Measurements from ENCODE around the gene PALM.

PALM gene

DNA sequence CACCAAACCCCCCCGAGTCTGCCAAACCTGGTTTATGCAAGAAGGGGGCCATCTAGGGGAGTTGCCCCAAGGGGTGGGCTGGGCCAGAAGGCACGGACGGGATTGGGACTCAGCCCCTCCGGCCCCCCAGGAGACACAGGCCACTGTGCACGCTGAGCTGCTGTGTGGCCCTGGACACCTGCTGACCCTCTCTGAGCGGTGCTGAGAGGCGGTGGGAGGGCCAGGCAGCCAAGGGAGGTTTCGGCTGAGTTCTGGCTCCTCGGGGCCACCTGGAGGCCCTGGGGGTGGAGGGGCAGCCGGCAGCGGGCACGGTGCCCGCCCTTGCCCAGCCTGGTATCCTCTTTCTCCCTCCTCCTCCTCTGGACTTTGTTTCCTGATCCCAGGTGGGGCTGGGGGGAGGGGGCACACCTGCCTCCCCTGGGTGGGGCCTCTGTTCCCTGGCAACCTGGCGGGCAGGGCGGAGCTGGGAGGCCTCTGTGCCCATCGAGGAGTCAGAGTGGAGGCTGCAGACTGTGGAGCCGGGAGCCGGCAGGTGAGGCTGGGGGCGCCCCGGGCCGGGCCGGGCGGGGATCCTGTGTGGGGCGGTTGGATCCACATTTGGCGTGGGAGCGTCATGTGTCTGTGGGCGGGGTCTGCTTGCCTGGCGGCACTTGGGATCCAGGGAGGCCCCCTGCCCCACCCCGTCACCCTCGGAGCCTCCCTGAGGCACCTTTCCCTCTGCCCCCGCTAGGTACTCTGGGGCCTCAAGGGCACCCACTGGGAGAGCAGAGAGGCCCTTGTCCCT is 42.1 kb downstream of the PALM start, which contains the start of gene MISP:
Gene MISP, plus strand, starts transcription at position 473 of the 784 bp plus-strand sequence. CDS start 5,835 bp downstream, outside the sequence.
- TF ChIP-seq TAF1 (IDR thresholded peaks at IDR 0.05; ENCODE audit: borderline replicate concordance, insufficient read depth, low read length) (no peak), SIN3A (IDR thresholded peaks at IDR 0.05; ENCODE audit: borderline replicate concordance, insufficient read depth, low read length) (no peak), POLR2AphosphoS5 (IDR thresholded peaks at IDR 0.05; ENCODE audit: low read depth, low read length) (no peak), FOXP2 (optimal IDR thresholded peaks at IDR 0.05; ENCODE audit: borderline replicate concordance, extremely low read depth, extremely low read length, insufficient read depth) (no peak)
- TF ChIP-seq, protein P1, sequence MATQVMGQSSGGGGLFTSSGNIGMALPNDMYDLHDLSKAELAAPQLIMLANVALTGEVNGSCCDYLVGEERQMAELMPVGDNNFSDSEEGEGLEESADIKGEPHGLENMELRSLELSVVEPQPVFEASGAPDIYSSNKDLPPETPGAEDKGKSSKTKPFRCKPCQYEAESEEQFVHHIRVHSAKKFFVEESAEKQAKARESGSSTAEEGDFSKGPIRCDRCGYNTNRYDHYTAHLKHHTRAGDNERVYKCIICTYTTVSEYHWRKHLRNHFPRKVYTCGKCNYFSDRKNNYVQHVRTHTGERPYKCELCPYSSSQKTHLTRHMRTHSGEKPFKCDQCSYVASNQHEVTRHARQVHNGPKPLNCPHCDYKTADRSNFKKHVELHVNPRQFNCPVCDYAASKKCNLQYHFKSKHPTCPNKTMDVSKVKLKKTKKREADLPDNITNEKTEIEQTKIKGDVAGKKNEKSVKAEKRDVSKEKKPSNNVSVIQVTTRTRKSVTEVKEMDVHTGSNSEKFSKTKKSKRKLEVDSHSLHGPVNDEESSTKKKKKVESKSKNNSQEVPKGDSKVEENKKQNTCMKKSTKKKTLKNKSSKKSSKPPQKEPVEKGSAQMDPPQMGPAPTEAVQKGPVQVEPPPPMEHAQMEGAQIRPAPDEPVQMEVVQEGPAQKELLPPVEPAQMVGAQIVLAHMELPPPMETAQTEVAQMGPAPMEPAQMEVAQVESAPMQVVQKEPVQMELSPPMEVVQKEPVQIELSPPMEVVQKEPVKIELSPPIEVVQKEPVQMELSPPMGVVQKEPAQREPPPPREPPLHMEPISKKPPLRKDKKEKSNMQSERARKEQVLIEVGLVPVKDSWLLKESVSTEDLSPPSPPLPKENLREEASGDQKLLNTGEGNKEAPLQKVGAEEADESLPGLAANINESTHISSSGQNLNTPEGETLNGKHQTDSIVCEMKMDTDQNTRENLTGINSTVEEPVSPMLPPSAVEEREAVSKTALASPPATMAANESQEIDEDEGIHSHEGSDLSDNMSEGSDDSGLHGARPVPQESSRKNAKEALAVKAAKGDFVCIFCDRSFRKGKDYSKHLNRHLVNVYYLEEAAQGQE (IDR thresholded peaks at IDR 0.05; ENCODE audit: insufficient read depth in 1 of 2, low read depth in 2 of 2, low read length in 2 of 2), result no peak

DNA sequence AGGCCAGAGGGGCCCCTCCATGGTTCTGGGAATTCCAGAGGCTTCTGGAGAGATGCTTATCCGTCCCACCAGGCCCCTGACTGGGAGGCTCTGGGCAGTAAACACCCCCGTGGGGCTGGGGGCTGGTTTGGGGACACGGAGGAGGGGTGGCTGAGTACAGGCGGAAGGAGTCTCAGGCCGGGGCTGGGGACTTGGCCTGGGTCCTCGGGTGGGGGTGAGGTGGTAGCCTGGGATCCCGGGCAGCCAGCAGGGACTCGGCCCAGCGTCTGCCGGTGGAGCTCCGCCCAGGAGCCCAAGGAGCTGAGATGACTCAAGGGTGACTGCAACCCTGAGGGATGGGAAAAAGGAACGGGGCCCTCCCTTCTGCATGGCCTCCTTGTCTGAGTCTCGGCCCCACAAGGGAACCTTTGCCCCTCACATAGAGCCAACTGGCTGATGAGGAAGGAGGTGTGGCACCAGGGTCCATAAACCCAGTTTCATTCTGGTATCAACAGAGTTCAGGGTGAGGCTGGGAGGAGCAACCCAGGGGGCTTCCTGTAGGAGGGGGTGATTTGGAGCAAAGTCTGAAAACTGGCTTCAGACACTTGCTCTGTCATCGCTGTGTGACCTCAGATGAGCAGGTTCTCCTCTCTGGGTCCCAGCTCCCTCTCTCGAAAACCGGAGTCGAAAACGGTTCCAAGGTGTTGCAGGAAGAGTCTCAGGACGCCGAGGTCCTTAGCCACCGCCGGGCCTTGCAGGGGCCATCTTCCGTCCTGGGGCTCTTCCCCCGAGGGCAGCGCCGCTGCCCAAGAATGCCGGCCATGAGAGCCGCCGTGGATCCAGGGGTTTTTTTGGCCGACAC is 43.0 kb downstream of the PALM start:
- TF ChIP-seq, protein P1 (IDR thresholded peaks at IDR 0.05; ENCODE audit: insufficient read depth in 1 of 2, low read depth in 2 of 2, low read length in 2 of 2), result no peak
- TF ChIP-seq FOXP2 (optimal IDR thresholded peaks at IDR 0.05; ENCODE audit: borderline replicate concordance, extremely low read depth, extremely low read length, insufficient read depth) (no peak), POLR2AphosphoS5 (IDR thresholded peaks at IDR 0.05; ENCODE audit: low read depth, low read length) (no peak), TAF1 (IDR thresholded peaks at IDR 0.05; ENCODE audit: borderline replicate concordance, insufficient read depth, low read length) (no peak), SIN3A (IDR thresholded peaks at IDR 0.05; ENCODE audit: borderline replicate concordance, insufficient read depth, low read length) (no peak)

DNA sequence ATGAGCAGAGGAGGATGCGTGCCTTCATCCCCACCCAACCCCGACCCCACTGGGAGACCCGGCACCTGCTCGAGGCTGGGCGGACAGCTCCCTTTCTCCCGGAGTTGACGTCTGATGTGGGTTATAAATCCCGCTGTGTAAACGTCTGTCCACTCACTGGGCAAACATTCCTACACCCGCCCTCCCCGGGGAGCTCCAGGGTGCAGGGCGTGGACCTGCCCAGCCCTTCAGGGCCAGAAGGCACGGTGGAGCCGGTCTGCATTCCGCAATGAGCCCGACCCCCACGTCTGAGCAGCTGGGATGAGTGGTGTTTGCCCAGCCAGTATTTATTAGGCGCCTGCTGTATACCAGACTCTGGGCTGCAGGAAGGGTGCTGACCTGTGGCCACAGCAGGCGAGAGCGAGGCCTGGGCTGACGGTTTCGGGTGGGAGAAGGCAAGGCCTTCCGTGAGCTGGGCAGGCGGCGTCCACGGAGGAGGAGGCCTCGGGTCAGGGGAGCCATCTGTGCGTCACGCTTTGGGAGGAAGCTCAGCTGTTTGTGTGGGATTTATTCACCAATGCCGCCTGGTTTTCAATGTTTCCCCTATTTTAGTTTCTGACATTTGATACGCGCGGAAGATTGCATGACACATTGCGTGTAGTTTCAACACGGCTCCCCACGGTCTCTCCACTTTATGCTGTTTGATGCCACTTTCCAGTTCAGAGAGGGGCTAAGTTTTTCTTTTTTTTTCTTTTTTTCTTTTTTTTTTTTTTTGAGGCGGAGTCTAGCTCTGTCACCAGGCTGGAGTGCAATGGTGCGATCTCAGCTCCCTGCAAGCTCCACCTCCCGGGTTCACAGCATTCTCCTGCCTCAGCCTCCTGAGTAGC is 44.1 kb downstream of the PALM start:
- TF ChIP-seq, protein P1 (IDR thresholded peaks at IDR 0.05; ENCODE audit: insufficient read depth in 1 of 2, low read depth in 2 of 2, low read length in 2 of 2), result no peak
- TF ChIP-seq SIN3A (IDR thresholded peaks at IDR 0.05; ENCODE audit: borderline replicate concordance, insufficient read depth, low read length), result no peak
- no peak for TF ChIP-seq POLR2AphosphoS5 (IDR thresholded peaks at IDR 0.05; ENCODE audit: low read depth, low read length)
- TF ChIP-seq TAF1 (IDR thresholded peaks at IDR 0.05; ENCODE audit: borderline replicate concordance, insufficient read depth, low read length), result no peak
- no peak for TF ChIP-seq FOXP2 (optimal IDR thresholded peaks at IDR 0.05; ENCODE audit: borderline replicate concordance, extremely low read depth, extremely low read length, insufficient read depth)

DNA sequence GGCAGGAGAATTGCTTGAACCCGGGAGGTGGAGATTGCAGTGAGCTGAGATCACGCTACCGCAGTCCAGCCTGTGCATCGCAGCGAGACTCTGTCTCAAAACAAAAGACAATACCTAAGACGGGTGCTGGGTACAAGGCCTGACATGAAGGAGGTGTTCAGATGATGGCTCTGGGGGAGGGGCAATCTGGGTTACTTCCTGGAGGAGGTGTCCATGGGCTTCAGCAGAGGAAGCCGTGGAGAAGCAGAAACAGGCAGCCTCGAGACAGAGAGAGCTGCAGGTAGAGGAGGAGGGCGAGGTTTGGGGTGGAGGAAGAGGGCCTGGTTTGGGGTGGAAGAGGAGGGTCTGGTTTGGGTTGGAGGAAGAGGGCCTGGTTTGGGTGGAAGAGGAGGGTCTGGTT is 45.8 kb downstream of the PALM start:
- TF ChIP-seq TAF1 (IDR thresholded peaks at IDR 0.05; ENCODE audit: borderline replicate concordance, insufficient read depth, low read length), result no peak
- no peak for TF ChIP-seq POLR2AphosphoS5 (IDR thresholded peaks at IDR 0.05; ENCODE audit: low read depth, low read length)
- TF ChIP-seq SIN3A (IDR thresholded peaks at IDR 0.05; ENCODE audit: borderline replicate concordance, insufficient read depth, low read length), result no peak
- TF ChIP-seq, protein P1 (IDR thresholded peaks at IDR 0.05; ENCODE audit: insufficient read depth in 1 of 2, low read depth in 2 of 2, low read length in 2 of 2), result no peak
- no peak for TF ChIP-seq FOXP2 (optimal IDR thresholded peaks at IDR 0.05; ENCODE audit: borderline replicate concordance, extremely low read depth, extremely low read length, insufficient read depth)

Measured in PFSK-1 (cell line).